ENCODE measurements around the gene NUDT6. TPM values are rescaled to one million over a fixed set of nuclear protein-coding genes. Genes with fewer than 3 reads are reported as not detected.
"Not testable (repeated sequence)": the region's sequence is repeated elsewhere in the genome, so short reads cannot be mapped to it uniquely, and the experiment has no call there.

NUDT6 gene, protein sequence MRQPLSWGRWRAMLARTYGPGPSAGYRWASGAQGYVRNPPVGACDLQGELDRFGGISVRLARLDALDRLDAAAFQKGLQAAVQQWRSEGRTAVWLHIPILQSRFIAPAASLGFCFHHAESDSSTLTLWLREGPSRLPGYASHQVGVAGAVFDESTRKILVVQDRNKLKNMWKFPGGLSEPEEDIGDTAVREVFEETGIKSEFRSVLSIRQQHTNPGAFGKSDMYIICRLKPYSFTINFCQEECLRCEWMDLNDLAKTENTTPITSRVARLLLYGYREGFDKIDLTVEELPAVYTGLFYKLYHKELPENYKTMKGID
- 10 to 100 TPM; 16.8 to 19.0 (median 18.4) TPM for polyA plus RNA-seq (ENCODE audit: insufficient read length in 4 of 4)

GRCh38 chr4:122921971-122922876, at the start of gene NUDT6:
NUDT6 (minus strand) TSS chr4:122922597; CDS start chr4:122922572, 25 bp downstream.
- peak; percentile 45 to 52 (median 47) for DNase-seq (ENCODE audit: low read depth in 4 of 4, low spot score in 3 of 4)

DNA sequence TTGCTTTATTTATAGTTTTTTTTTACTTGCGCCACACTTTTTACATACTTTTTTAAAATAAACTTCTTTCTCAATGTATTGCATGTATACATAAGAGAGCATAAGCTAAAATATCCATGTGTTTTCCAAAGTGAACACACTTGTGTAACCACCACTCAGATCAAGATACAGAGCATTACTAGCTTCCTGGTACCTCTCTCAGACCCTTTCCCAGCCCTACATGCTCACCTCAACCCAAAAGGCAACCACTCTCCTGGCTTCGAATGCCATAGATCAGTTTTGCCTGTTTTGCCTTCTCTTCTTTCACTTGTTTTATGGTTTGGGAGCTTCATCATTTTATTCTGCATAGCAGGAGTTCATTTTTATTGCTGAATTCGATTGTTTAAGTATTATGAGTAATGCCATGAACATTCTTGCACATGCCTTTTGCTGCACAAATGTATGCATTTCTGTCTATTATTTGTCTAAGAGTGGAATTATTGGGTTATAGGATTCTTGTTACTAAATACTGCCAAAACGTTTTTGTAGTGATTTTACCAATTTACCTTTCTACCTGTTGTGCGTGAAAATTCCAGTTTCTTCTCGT, 45.9 kb upstream of the NUDT6 start:
- DNase-seq (ENCODE audit: low read depth in 4 of 4, low spot score in 3 of 4): no peak

DNA sequence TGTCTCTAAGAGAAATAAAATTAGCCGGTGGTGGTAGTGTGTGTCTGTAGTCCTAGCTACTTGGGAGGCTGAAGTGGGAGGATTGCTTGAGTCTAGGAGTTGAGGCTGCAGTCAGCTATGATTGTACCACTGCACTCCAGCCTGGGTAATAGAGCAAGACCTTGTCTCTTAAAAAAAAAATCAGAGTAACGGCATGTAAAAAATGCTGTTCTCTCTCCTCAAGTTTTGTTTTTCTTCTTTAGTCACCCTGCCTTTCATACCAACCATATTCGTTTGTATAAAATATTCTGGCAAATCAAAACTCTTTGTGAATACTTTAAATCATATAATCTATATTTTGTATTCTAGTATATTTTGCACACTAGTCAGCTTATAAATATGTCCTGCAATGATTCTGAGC, 44.8 kb upstream of the NUDT6 start:
- DNase-seq (ENCODE audit: low read depth in 4 of 4, low spot score in 3 of 4): no peak

DNA sequence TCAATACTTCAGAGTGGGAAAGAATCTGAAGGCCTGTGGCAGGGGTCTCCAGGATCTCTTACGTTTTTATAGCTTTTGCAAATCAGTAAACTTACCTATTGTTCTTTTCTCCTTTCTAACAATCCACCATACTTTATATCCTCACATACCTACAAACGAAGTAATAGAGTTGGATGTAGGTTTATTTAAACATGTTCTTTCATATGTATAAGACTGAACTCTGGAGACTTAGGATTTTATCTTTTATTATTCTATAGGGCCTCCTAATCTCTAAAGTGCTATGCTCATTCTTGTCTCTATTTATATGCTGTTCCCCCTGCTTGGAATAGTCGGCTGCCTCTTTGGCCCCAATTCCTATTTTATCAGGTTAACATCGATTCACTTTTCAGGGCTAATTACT, 43.8 kb upstream of the NUDT6 start:
- DNase-seq (ENCODE audit: low read depth in 4 of 4, low spot score in 3 of 4): no peak

DNA sequence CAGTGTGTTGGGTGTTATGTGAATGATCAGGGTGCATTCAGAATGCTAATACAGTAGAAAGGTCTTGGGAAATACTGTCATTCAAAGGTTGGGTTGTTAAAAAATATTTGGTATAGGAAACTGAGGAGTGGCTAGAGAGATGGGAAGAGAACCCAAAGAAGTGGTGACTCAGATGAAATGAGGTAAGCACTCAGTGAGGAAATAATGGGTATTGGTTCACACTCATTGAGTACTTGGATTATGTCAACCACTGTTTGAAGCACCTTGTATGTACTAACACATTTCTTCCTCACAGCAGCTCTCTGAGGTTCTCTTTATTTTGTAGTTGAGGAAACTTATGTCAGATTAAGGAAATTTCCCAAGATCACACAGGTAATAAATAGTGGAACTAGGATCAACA, 40.8 kb upstream of the NUDT6 start:
- DNase-seq (ENCODE audit: low read depth in 4 of 4, low spot score in 3 of 4): no peak

GRCh38 chr4:122960611-122961000, 38.2 kb upstream of the NUDT6 start:
- DNase-seq (ENCODE audit: low read depth in 4 of 4, low spot score in 3 of 4): no peak

- DNase-seq (ENCODE audit: low read depth in 4 of 4, low spot score in 3 of 4): no peak
These were observed 37.7 kb upstream of the NUDT6 start for GRCh38 chr4:122959981-122960610.

- no peak for DNase-seq (ENCODE audit: low read depth in 4 of 4, low spot score in 3 of 4)
These were observed 37.0 kb upstream of the NUDT6 start for GRCh38 chr4:122959441-122959840.

DNA sequence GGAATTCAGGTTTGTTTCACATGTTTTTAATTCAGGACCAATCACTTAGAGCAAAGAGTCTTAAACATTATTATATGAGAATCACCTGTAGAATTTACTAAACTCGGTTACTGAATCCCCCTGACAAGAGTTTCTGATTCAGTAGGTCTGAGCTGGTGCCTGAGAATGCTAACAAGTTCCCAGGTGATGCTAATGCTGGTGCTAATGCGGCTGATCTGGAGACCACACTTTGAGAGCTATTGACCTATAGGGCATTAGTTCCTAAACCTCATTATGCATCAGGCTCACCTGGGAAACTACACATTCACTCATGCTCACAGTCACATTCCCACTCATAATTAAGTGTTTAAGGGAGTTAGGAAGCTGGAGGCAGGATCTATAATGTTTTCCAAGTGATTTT, 36.1 kb upstream of the NUDT6 start:
- DNase-seq (ENCODE audit: low read depth in 4 of 4, low spot score in 3 of 4): no peak

DNA sequence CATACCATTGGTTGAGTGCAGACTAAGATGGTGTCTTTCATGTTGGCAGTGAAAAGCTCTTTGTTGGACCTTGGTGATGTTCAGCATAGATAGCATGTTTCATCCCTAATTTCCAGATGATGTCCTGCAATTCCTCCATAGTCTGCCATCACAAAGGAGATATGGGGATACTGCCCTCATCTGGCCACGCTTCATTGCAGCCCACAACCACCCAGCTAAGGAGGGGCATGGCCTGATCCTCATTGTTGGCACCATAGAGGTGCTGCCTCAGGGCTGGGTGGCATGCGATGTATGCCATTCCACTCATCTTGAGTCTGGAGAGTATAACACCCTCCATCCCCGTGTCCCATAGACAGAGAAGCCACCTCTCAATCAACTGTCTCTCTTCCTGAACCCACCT, 31.5 kb upstream of the NUDT6 start:
- DNase-seq (ENCODE audit: low read depth in 4 of 4, low spot score in 3 of 4): no peak

- no peak for DNase-seq (ENCODE audit: low read depth in 4 of 4, low spot score in 3 of 4)
These were observed 29.6 kb upstream of the NUDT6 start for GRCh38 chr4:122952028-122952427.

DNA sequence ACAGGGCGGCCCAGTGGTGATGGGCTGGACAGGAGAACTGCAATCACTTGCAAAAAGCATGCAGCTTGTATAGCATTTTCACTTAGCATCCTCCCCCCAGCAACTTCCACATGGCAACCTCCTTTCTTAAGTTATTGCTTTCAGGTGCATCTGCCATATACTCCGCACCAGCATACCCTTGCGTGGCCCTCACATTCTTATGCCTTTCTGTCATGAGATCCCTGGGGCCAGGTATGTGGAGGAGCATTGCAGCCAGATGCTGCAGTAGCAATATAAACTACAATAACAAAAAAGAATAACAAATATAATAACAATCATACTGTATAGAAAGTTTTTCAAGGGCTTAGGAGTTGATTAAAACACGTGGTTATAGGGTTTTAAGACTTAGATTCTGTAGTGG, 26.3 kb upstream of the NUDT6 start:
- DNase-seq (ENCODE audit: low read depth in 4 of 4, low spot score in 3 of 4): no peak

- DNase-seq (ENCODE audit: low read depth in 4 of 4, low spot score in 3 of 4): no peak
These were observed 23.7 kb upstream of the NUDT6 start for GRCh38 chr4:122946142-122946541.

DNA sequence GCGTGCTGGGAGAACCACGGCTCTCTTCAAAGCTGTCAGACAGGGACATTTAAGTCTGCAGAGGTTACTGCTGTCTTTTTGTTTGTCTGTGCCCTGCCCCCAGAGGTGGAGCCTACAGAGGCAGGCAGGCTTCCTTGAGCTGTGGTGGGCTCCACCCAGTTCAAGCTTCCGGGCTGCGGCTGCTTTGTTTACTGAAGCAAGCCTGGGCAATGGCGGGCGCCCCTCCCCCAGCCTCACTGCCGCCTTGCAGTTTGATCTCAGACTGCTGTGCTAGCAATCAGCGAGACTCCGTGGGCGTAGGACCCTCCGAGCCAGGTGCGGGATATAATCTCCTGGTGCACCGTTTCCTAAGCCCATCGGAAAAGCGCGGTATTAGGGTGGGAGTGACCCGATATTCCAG, 22.7 kb upstream of the NUDT6 start:
- not testable (repeated sequence) for DNase-seq (ENCODE audit: low read depth in 4 of 4, low spot score in 3 of 4)

DNA sequence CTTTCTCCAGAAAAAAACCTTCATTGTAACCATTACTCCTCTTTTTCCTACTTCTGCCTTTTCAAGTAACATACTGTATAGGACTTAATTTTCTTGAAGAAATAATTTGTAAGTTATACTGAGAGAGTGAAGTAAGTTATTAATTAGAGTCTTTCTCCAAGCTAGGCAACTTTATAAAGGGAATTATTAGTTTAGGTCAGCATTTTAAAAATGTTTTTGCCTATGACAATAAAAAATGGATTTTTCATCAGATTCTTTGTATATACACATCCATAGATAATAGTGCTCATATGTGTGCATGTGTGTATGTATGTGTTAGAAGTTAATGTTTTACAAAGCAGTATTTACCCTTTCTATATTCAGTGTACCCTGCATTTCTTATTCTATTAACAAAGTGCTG, 10.4 kb upstream of the NUDT6 start:
- DNase-seq (ENCODE audit: low read depth in 4 of 4, low spot score in 3 of 4): no peak

GRCh38 chr4:122930862-122931261, 8.5 kb upstream of the NUDT6 start:
- DNase-seq (ENCODE audit: low read depth in 4 of 4, low spot score in 3 of 4): no peak

GRCh38 chr4:122928930-122929329, 6.5 kb upstream of the NUDT6 start:
- DNase-seq (ENCODE audit: low read depth in 4 of 4, low spot score in 3 of 4): no peak

- DNase-seq (ENCODE audit: low read depth in 4 of 4, low spot score in 3 of 4): peak; percentile 73 to 83 (median 76)
These were observed 597 bp upstream of the NUDT6 start for GRCh38 chr4:122922877-122923511.

DNA sequence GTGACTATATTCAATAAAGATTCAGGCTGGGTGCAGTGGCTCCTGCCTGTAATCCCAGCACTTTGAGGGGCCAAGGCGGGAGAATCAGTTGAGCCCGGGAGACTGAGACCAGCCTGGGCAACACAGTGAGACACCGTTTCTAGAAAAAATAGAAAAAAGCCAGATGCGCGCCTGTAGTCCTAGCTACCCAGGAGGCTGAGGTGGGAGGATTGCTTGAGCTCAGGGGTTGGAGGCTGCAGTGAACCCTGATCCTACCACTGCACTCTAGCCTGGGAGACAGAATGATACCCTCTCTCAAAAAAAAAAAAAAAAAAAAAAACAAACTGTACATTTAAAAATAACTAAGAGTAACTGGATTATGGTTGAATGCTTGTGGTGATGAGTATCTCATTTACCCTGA, 1.1 kb downstream of the NUDT6 start:
- no peak for DNase-seq (ENCODE audit: low read depth in 4 of 4, low spot score in 3 of 4)

DNA sequence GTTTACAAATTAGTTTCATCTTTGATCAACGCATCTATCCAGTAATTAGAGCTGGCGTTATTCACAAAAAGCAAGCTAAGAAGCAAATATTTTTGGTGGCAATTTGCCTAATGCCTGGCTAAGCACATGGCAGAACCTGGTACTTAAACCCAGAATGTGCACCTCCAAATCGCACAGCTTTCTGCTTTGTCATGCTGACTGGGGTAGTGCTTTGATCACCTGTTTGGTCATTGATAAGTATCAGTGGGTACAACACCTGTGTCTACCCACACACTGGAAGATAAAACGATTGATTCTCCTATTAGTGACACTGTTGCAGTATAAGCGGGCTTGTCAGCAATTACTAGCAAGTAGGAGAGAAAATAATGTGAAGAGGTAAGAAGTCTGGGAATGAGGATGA, 1.9 kb downstream of the NUDT6 start:
- DNase-seq (ENCODE audit: low read depth in 4 of 4, low spot score in 3 of 4): no peak

DNA sequence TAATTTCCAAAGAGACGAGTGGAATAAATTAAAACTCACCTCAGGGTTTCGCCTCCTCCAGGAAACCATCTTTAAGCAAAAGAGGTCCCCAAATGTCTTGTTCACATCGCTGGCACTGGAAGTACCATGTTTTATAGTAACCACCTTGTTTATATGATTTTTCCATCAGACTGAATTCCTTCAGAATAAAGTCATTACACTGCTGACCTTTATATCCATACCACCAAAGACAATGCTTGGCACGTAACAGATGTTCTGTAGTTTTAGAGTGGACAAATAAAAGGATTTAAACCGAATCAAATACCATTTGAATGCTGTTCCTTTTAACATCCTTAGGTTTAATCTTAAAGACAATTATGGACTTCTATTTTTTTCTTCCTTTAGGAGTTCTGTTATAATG, 4.7 kb downstream of the NUDT6 start:
- DNase-seq (ENCODE audit: low read depth in 4 of 4, low spot score in 3 of 4): no peak
